NCI-H226 (cell line): ENCODE measurements around the gene PHRF1.

Experiments
- DNase-seq: peaks from one replicate; pipeline ENCODE4 v3.0.0-alpha.2; 2015

Gene PHRF1, protein sequence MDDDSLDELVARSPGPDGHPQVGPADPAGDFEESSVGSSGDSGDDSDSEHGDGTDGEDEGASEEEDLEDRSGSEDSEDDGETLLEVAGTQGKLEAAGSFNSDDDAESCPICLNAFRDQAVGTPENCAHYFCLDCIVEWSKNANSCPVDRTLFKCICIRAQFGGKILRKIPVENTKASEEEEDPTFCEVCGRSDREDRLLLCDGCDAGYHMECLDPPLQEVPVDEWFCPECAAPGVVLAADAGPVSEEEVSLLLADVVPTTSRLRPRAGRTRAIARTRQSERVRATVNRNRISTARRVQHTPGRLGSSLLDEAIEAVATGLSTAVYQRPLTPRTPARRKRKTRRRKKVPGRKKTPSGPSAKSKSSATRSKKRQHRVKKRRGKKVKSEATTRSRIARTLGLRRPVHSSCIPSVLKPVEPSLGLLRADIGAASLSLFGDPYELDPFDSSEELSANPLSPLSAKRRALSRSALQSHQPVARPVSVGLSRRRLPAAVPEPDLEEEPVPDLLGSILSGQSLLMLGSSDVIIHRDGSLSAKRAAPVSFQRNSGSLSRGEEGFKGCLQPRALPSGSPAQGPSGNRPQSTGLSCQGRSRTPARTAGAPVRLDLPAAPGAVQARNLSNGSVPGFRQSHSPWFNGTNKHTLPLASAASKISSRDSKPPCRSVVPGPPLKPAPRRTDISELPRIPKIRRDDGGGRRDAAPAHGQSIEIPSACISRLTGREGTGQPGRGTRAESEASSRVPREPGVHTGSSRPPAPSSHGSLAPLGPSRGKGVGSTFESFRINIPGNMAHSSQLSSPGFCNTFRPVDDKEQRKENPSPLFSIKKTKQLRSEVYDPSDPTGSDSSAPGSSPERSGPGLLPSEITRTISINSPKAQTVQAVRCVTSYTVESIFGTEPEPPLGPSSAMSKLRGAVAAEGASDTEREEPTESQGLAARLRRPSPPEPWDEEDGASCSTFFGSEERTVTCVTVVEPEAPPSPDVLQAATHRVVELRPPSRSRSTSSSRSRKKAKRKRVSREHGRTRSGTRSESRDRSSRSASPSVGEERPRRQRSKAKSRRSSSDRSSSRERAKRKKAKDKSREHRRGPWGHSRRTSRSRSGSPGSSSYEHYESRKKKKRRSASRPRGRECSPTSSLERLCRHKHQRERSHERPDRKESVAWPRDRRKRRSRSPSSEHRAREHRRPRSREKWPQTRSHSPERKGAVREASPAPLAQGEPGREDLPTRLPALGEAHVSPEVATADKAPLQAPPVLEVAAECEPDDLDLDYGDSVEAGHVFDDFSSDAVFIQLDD (N-terminal part only)

DNA sequence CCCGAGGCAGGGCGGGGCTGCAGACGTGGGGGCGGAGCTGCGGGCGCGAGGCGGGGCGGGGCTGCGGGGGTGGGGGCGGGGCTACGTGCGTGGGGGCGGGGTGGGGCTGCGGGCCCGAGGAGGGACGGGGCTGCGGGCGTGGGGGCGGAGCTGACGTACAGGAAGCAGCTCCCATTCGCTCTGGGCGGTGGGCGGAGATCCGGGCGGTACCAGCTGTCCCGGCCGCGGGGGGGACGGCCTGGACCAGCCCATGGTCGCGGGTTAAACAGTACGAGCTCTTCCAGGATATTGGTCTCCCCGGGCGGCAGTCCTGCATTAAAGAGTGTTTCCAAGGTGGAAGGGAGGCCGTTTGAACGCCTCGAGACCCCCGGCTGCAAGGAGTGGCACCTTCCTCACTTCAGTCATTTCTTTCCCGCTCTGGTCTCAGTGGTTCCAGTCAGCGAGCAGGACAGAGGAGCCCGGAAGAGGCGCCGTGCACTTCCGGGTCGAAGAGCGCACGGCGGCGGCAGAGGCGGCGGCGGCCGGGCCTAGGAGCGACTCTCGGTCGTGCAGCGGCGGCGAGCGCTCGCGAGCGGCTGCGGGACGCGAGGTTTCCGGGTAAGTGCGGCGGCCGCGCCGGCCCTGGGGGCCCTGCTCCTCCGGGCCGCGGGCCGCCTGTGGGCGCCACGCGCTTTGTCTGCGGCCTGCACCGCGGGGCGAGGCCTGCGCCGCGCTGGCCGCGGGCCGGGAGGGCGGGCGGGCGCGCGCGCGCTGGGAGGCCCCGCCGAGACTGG is at the start of gene PHRF1:
Gene PHRF1, plus strand, starts transcription at position 475 of the 773 bp plus-strand sequence. CDS start 5,043 bp downstream, outside the sequence.
- DNase-seq = peak; percentile 88

DNA sequence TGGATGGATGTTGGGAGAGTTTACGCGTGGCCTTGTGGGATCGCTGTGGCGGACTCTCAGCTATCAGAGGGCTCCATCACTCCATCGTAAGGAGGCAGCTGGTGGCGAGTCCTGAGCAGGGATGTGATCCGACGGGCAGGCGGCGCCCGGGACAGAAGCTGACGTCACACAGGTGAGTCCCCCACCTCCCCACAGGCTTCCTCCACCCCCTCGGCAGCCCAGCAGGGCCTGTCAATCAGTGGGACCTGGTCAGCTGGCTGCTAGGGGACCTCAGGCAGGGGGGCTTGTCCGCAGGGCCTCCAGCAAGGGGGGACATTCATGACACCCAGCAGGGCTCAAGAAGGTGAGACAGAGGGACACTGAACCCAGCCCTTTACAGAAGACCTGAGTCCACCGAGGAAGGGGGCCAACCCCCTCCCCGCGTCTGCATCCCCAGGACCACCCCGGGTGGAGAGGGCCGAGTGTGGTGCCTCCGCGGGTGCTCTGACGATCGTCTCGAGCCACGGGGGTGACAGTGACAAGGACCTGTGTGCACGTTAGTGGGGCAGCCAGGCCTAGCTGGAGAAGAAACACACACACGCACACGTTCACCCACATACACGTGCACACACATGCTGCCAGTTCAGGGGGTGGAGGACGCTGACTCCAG is 48.0 kb upstream of the PHRF1 start:
- DNase-seq = no peak

DNA sequence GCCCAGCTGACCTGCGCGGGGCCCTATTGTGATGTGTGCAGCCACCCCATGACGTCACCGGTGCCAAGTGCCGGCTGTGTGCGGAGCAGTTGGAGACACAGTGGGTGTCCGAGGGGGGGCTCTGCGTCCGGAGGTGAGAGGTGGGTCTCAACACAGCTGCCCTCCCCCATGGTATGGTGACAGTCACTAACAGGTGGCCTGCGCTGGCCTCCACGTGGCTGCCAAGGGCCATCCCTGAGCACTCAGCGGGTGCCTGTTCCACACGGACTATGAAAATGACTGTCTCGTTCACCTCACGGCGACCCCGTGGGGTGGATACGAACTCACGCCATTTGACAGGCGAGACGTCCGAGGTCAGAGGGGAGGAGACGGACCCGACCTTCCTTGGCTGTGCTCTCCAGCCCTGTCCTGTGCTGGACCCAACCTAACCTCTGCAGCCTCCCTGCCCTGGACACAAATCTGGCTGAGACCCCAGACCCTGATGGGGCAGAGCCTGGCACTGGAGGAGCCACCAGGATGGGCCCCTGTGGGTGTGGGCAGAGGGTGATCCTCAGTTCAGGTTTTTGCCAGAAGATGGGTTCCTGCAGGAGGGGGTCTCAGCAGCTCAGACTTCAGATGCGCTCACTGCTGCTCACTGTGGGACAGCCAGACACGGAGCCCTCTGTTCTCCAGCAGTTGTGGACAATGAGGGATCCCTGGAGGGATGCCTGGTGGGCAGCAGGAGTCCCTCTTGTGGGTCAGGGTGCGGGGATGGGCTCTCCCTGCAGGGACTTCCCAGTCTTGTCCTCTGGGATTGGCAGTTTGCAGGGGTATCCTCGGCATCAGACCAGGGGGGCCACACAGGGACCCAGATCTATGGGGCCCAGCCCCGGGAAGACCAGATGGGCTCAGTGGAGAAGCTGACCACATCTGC is 47.2 kb upstream of the PHRF1 start:
- no peak for DNase-seq

DNA sequence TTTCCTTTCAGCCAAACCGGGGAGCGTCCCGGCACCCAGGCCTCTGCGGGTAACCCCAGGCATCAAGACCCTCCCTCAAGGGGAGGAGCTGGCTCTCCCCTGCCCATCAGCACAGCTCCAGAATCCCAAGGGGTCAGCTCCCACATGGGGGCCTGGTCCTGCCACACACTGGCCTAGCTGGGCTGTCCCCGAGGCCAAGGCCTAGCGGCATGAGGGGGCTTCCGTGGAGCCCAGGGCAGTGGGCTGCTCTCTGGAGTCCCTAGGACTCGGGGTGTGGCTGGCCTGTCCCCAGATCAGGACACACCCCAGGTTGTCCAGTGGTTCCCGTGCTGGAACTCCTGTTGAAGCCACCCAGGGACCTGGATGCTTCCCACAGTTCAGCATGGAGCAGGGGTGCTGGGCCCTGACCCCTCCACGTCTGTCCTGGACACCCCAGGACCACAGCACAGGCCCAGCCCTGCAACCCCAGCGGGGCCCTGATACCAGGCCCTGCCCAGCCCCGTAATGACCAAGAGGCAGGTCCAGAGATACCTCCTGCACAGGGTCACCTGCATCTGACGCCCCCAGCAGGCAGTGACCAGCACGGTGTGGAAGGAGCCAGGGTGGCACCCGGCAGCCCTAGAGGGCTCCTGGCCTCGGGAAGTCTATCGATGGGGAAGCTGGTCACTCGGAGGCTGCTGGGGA is 46.4 kb upstream of the PHRF1 start:
- DNase-seq = no peak

DNA sequence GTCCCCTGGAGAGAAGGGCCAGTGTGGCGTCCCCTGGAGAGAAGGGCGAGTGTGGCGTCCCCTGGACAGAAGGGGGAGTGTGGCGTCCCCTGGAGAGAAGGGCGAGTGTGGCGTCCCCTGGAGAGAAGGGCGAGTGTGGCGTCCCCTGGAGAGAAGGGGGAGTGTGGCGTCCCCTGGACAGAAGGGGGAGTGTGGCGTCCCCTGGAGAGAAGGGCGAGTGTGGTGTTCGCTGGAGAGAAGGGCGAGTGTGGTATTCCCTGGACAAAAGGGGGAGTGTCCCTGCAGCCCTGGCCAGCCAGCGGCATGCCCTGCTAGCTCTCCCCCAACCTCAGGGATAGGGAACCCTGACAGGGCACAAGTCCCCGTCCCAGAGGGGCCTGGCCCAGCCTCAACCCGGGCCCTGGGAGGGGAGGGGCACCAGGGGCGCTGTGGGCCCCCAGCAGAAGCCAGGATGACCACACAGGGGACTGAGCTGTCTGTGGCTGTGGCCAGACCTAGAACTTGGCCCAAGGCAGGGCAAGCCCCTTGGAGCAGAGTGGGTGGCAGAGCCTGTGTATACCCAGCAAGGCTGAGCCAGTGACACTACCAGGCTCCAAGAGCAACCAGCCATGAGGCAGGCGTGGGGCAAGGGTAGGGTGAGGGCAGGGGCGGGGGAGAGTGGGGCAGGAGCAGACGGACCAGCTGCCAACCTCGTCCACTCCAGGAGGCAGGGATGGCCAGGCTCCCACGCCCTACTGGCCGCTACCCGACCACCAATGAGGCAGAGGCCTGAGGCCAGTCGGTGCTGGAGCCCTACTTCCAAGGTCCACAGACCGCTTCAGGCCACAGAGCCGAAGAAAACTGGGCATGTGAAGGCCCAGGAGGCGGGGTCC is 45.1 kb upstream of the PHRF1 start:
- DNase-seq = no peak

DNA sequence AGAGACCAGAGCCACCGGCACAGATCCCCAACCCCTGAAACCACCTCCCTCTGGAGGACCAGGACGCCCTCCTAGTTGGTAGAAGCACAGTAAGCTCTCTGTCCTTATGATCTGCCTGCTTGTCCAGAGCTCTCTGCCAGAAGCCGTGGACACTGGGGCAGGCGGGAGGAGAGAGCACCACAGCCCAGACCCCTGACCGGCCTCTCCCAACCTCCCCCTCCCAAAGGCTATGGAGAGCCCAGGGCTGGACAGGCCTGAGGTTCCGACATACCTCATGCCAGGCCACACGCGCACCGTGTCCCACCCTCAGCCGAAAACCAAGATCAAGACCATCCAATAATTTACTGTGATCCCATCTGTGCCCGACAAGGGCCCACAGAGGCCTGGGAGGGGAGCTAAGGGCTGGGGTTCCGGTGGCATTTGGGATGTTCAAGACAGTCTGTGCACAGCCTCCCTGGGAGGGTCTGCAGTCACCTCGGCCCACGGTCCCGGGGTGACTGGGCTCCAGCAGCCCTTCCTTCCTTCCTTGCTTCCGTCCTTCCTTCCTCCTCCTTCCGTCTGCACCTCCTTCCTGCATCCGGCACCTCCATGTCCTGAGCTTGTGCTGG is 44.2 kb upstream of the PHRF1 start:
- no peak for DNase-seq

DNA sequence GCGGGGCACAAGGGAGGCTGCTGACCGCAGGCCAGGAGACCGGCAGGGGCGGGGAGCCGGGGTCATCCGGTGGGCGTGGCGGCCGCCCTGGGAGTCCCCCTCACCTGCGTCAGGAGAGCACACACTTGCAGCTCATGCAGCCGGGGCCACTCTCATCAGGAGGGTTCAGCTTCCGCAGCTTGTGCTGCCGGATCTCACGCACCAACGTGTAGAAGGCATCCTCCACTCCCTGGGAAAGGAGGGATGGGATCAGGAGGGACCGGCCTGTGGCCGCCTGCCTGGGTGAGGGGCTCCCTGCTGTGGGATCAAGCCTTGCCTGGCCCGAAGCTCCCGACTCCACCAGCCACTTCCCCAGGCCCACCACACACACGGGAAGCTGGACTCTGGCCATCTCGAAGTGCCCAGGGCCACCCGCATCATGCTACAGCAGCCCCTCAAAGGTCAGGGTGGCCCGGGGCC is 43.7 kb upstream of the PHRF1 start:
- DNase-seq = no peak

DNA sequence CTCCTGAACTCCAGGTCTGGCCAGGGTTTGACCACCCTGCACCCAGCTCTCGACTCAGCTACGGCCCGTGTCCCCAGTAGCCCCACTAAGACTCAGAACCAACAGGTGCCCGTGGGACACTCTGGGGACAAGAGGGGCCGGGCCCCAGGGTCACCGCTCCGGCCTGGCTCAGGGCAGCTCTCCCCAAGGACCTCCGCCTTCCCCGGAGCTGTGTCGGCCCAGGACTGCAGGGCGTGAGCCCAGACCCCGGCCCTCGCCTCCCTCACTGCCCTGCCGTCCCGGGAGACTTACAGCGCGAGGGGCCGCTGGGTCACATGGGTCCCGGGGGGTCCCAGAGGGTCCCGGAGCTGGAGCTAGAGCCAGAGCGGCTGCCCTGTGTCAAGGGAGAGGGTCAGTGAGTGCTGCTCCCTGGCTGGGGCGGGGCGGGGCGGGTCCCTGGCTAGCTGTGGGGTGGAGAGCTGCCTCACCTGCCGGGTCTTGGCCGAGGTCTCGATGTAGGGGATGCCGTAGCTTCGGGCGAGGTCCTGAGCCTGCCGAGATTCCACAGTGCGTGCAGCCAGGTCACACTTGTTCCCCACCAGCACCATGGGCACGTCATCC is 43.2 kb upstream of the PHRF1 start:
- DNase-seq = no peak

DNA sequence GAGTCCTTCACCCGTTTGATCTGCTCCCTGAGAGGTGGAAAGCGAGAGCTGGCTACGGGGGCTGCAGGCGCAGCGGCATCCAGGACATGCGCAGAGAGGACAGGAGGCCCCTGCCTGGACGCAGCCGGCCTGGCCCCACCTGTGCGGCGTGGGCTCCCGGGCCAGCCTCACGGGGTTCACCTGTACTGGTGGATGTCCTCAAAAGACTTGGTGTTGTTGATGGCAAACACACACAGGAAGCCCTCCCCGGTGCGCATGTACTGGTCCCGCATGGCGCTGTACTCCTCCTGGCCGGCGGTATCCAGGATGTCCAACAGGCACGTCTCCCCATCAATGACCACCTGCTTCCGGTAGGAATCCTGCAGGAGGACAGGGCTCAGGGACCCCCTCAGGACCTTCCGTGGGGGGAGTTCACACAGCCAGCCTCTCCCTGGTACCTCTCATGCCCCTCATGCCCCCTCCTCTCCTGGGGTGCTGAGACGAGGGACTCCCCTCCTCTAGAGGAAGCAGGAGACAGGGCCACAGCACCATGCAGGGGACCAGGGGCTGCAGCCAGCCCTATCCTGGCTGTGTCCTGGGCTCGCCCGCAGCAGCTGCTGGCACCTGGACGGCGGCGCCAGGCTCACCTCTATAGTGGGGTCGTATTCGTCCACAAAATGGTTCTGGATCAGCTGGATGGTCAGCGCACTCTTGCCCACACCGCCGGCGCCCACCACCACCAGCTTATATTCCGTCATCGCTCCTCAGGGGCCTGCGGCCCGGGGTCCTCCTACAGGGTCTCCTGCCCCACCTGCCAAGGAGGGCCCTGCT is 42.5 kb upstream of the PHRF1 start:
- DNase-seq = no peak

DNA sequence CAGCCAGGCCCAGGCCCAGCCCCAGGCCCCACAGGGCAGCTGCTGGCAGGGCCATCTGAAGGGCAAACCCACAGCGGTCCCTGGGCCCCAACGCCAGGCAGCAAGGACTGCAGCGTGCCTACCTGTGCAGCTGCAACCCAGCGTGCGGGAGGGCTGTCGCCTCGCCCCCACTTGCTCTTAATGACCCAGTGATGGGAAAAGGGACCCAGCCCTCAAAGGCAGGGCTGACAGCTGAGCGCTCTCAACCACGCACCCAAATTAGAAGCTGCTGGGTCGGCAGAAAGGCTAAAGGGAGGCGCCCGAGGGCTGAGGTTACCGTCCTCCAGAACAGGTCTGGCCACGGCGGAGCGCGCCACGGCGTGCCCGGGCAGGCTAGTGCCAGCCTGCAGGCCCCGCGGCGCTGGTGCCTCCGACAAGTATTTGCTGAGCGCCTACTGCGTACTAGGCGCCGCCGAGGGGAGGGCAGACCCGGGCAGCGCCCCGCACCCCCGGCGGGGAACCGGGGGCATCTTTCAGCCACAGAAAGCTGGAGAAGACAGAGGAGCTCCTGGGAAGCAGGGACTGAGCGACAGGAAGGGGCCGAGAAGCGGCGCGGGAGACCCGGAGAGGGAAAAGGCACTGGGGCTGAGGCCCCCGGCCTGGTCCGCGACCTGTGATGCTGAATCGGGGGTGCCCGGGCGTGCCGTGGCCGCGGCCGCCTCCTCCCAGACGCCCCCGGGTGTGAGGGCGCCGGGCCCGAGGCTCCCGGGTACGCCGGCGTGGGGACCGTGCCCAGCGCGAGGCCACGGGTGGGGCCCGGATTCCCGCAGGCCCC is 41.7 kb upstream of the PHRF1 start:
- DNase-seq = no peak

DNA sequence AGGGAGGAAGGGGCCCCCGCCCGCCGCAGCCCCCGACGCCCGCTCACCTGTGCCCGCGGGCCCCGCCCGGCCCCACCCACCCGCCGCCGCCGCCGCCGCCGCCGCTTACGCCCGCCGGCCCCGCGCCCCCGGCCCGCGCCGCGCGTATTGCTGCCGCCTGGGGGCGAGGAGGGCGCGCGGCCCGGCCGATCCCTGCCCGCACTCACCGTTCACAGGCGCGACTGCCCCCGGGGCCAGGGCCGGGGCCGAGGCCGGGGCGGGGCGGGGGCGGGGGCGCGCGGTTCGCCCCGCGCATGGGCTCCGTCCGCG is 41.1 kb upstream of the PHRF1 start:
- no peak for DNase-seq

DNA sequence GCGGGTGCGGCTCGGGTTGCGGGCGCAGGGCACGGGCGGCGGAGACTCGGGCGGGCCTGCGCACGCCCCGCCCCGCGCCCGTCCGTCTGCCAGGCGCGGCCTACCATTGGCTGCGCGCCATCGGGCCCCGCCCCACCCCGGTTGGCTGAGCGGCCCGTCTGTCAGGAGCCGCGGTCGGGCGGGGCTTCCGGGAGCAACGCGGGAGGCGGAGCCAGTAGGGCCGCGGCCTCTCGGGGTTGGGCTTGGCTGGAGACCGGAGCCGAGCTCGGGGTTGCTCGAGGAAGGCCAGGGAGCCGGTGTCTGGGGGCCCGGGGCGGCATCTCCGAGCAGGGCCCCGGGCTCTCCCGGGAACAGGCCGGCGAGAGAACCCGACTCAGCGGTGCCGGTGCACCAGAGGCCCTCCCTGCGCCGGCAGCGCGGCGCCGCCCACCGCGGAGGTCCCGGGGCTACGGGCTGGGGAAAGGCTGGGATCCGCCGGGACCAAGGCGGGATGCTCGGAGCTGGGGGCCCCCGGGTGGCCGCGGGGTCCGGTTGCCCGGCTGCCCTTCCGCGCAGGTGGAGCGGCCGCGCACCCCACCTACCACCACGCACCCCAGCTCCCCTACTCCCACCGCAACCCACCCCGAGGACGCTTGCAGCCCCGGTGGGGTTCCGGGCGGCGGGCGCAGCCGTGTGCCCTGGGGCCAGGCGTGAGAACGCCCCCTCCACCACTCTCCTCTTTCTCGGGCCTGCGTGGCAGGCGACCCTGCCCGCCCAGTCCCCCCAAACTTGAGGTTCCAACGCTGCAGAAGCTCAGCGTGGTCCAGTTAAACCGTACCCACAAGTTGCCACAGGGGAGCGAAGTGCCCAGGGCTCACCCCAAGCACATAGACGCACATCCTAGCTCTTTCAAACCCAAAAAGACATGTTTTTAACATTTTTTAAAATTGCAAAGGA is 40.5 kb upstream of the PHRF1 start, which contains the start of gene HRAS:
Gene HRAS, minus strand, starts transcription at position 58 of the 936 bp plus-strand sequence.
- DNase-seq = peak; percentile 87

DNA sequence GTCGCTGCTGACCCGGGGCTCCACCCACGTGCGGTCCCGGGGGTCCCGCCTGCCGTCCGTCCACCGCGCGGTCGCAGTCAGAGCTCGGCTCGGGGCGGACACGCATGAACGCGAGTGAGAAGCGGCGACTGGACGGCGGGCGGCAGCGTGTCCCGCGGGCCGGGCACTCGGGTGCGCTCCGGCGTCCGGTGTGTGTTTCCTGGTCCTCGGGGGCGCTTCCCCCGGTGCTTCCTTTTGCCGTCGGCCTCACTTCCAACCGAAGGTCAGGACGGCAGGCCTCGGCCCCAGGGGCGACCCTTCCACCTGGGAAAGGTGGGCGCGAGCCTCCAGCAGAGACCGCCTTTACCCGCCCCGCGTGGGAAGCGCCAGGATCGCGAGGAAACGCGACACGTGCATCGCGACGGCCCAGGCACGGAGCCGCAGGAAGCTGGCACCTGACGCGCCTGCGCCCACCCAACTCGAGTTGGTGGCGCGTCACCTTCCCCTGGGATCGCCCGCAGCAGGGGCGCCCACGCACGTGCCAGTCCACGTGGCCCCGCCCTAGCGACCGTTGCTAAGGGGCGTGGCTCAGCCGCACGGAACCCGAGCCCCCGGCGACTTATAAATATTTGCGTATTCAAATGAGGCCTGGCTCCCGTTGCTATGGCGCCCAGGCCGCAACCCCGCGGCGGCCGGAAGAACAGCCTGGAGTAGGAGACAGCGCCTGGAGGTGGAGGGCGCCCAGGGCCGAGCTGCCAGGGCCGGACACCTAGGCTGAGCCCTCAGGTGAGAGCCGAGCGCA is 39.2 kb upstream of the PHRF1 start, which contains the start of gene LRRC56:
Gene LRRC56, plus strand, starts transcription at position 687 of the 781 bp plus-strand sequence. CDS start 3,158 bp downstream, outside the sequence.
- DNase-seq = peak; percentile 80
